Kidney epithelial cell (primary cell): ENCODE measurements around the gene DPPA2. TPM values are rescaled to one million over a fixed set of nuclear protein-coding genes. Genes with fewer than 3 reads are reported as not detected.

Experiments used
- DNase-seq: peaks from one replicate; pipeline ENCODE4 v3.0.0-alpha.2; 2010; ENCODE audit warnings: low read depth
- H3K27me3 ChIP-seq: 2 replicates; pipeline ENCODE4 v1.6.0; 2011; ENCODE audit warnings: low read length; ENCODE audit not compliant: control insufficient read depth, insufficient read depth
- H3K36me3 ChIP-seq: 2 replicates; pipeline ENCODE4 v1.5.1; 2011; ENCODE audit warnings: low read length; ENCODE audit not compliant: control insufficient read depth, insufficient read depth
- H3K4me3 ChIP-seq: 2 replicates; pipeline ENCODE4 v1.5.1; 2011; ENCODE audit warnings: low read depth, mild to moderate bottlenecking, control low read depth, low read length
- CTCF ChIP-seq: IDR thresholded peaks from 2 replicates; pipeline ENCODE4 v1.5.1; 2011; ENCODE audit warnings: mild to moderate bottlenecking, moderate library complexity, low read length, control low read depth, inconsistent platforms; ENCODE audit not compliant: insufficient read depth, poor library complexity, severe bottlenecking
- total RNA-seq: library from RNA; depleted of rRNA; stranded (reverse); fragments of >200 nt; gene quantifications from 2 replicates; pipeline ENCODE4 v1.2.3, GENCODE V29; 2015

DPPA2 gene
- total RNA-seq, 1 donor from 2014 or later: not detected

DNA sequence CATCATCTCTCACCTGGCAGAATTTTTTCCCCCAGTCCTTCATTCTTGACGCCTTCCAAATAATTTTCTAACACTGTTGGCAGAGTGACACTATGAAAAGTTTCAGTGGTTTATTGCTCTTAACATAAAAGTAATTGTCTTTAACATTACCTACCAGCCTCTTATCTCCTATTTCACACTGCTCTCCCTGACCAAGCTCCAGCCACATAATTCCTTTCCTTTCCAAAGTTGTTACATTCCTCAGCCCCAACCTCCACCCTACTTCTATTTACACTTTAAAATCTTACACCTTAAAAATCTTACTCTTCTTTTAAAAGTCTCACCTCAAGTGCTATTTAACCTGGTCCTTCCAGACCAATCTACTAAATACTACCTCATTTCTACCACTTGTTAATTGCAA lies 18.3 kb upstream of the DPPA2 start:
- no peak for DNase-seq
- Histone ChIP-seq H3K4me3 (no peak overlapping the region), H3K36me3 (no peaks in the 10 kb centered on the region), H3K27me3 (no peaks in the 10 kb centered on the region)
- TF ChIP-seq CTCF: no peak

DNA sequence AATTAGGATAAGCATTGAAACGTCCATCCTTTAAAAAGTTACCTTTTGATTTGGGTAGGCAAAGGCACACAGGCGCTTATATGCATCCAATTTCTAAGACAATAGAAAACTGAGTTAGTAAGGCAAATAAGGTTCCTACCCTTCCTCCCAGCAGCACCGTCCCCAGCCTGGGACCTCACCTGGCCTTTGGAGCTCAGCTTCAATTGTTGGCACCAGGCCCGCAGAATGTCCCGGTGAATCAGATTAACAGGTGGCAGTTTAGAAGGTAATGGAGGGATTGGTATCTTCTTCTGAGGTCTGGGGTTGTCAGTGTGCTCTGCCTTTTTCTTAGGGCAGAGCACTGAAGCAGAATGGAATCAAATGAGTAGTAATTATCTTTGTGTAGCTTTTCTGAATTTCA lies 15.4 kb upstream of the DPPA2 start:
- no peak for TF ChIP-seq CTCF
- H3K36me3 ChIP-seq: no peaks in the 10 kb centered on the region
- DNase-seq: no peak
- H3K27me3 ChIP-seq: no peaks in the 10 kb centered on the region
- no peak overlapping the region for H3K4me3 ChIP-seq

DNA sequence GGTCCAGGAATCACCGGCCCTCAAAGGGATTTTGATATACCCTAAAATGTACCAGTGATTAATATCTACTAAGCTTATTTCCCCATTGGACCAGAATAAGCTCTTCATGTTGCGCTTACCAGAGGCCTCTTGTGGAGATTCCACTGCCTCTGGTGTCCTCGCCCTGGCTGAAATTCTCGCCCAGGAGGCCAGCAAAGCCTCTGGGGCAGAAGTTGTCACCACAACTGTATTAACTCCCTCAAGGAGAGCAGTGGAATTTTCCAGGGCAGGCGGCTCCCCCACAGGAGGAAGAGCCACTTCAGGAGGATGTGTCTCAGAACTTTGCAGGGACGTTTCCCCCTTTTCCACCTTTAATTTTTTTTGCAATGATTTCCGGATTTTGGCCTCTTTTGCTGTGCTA lies 14.1 kb upstream of the DPPA2 start:
- H3K4me3 ChIP-seq: no peak overlapping the region
- H3K36me3 ChIP-seq: no peaks in the 10 kb centered on the region
- DNase-seq: no peak
- no peaks in the 10 kb centered on the region for H3K27me3 ChIP-seq
- no peak for TF ChIP-seq CTCF

GRCh38 chr3:109328202-109328601 lies 11.9 kb upstream of the DPPA2 start:
- H3K4me3 ChIP-seq: no peak overlapping the region
- H3K36me3 ChIP-seq: no peaks in the 10 kb centered on the region
- DNase-seq: no peak
- H3K27me3 ChIP-seq: no peaks in the 10 kb centered on the region
- TF ChIP-seq CTCF: no peak

GRCh38 chr3:109325657-109326056 lies 9.3 kb upstream of the DPPA2 start:
- TF ChIP-seq CTCF: no peak
- H3K36me3 ChIP-seq: no peaks in the 10 kb centered on the region
- DNase-seq: no peak
- H3K27me3 ChIP-seq: no peaks in the 10 kb centered on the region
- no peak overlapping the region for H3K4me3 ChIP-seq

- Histone ChIP-seq H3K36me3 (no peaks in the 10 kb centered on the region), H3K27me3 (no peaks in the 10 kb centered on the region), H3K4me3 (no peak overlapping the region)
- no peak for TF ChIP-seq CTCF
- DNase-seq: no peak
Observed at GRCh38 chr3:109325109-109325508, 8.8 kb upstream of the DPPA2 start.
